Activated CD4-positive, alpha-beta T cell treated with anti-CD3 and anti-CD28 coated beads, Interleukin-2, amount 50 U/mL, for 1 hour (primary cell): ENCODE measurements around the gene KIRREL3.

Experiments
- DNase-seq: peaks from one replicate; pipeline ENCODE4 v3.0.0-alpha.2; 2020

The KIRREL3 gene

DNA sequence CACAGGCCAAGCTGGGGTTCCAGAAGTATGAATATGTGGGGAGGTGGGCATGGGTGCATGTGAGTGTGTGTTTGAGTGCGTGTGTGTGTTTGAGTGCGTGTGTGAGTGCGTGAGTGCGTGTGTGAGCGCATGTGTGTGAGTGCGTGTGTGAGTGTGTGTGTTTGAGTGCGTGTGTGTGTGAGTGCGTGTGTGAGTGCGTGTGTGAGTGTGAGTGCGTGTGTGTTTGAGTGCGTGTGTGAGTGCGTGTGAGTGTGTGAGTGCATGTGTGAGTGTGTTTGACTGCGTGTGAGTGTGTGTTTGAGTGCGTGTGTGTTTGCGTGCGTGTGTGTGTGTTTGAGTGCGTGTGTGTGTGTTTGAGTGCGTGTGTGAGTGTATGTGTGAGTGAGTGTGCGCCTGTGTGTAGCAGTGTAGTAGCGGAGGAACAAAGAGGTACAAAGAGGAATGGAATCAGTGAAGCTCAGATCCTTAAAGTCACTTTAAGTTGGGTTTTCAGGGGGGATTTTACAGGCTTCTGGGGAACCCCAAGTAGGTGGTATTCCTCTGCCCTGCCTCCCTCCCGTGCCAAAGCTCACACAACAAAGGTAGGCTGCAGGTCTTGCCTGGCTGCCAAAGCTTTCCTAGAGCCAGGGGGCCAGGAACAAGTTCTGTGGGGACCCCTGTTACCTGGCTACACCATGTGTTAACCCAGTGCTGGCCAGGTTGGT lies 137.1 kb downstream of the KIRREL3 start:
- DNase-seq = no peak

DNA sequence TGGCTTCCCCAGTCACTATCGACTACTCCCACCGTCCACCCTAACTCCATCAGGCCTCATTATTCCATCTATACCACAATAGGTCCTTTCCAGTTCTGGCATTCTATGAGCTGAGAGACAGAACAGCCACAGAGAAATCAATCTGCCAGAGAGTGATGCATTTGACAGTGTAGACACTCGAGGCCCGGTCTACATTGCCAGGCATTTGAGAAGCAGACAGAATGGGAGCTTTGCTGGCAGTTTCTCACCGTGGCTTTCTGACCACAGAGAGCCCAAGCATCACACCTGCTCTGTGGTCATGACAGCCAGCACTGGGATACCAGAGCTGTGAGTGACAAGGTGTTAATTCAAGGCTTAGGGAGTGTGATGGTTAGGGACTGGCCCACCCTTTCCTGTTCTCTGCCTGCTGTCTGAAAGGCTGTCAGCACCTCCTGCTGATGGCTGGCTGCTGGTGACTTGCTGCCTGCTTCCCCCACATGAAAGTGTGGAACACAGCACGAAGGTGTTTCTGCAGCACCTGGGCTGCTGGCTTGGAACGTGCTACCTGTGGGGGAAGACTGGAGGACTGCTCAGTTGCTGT lies 137.8 kb downstream of the KIRREL3 start:
- no peak for DNase-seq

DNA sequence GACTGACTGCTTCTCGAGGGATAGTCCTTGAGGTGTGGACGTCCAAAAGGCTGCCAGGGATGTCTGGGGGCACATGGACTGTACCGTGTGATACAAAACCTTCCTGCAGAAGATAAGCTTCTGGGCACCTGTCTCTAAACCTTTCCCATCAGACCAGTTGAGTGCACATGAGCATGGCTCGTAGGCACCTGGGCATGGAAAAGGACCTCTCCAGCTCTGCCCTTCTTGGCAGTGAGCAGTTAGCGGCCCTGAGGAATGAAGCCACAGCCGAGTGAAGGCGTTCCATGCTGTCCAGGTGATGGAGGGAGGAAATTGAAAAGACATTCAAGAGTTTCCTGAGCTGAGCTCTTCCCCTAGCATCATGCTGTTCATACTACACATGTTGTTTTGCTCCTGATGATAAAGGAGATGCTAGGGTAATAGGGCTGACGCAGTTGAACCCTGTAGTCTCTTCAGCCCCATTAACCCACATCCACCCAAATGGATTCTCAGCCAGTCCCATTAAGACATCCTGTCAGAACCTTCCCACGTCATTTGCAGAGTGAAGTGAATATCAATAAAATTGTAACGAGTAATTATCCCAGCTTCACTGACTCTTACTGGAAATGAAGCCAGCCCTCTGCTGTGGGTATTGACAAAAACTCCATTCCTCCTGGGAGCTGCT lies 138.6 kb downstream of the KIRREL3 start:
- DNase-seq = no peak

DNA sequence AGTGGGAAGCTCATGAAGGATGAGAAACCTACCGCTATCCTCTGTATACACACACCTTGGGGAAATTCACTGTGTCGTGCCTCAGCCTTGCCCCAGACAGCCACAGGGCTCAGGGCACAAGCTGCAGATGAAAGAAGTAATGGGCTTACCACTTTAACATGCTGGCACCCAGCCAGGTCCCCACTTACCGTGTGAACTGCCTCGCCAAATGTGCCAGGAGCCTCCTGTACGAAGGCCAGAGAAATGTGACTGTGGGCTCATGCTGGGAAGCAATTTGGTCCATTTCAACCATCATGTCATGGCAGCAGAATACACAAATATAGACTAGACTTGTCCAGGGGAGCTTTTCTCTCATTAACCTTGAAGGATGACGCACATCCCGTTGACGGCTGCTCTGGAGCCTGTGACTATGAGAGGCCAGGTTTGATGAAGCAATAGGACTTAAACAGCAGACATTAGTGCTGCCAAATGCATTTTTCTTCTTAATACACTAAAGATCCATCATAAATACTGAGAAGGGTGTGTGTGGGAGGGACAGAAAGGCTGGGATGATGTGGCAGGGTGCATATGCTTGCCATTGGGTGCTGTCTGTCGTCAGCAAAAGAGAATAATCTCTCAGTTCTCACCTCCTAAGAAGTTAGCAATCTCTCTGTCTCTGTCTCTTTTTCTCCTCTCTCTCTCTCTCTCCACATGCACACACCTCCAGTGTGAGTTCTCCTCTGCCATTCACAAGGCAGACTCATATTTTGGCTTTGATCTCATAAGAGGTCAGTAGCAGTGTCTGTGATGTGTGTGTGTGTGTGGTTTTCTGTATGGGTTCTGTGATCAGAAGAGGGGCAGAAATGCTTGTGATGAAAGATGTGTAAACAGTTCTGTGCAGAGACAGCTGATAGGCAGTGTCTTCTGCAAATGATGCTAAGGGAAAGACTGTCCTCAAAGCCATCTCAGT lies 142.4 kb downstream of the KIRREL3 start:
- no peak for DNase-seq

DNA sequence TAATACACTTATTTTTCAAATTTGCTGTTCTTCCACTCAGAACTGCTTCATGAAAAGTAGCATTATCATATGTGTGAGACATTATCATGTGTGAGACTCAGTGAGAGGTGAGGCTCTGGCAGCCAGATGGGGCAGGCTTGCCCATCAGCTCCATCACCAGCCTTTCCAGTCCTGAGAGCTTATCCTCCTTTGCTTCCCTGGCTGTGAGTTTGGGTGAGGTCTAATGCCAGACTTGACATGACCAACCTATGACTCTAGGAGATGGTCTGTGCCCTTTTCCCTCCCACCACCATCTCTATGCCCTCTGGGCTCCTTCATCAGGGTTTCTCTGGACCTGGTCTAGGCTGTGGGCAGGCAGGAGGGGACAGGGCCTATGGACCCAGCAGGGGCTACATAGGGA lies 145.0 kb downstream of the KIRREL3 start:
- no peak for DNase-seq

DNA sequence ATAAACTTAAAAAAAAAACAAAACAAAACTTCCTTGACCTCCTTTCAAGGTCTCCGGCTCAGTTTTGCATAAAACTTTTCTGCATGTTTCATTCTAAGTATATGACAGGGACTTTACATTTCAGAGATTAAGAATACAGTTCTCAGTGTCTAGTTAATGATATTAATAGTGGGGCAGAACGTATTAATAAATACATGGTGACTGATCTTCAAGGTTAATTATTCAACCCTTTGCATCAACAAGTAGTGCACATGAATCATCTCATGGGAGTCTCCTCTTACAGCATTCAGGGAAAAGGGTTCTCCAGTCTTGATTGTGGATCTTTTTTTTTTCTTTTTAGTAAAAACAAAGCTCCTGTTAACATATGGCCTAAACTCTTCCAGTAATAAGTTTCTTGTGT lies 146.8 kb downstream of the KIRREL3 start:
- no peak for DNase-seq

DNA sequence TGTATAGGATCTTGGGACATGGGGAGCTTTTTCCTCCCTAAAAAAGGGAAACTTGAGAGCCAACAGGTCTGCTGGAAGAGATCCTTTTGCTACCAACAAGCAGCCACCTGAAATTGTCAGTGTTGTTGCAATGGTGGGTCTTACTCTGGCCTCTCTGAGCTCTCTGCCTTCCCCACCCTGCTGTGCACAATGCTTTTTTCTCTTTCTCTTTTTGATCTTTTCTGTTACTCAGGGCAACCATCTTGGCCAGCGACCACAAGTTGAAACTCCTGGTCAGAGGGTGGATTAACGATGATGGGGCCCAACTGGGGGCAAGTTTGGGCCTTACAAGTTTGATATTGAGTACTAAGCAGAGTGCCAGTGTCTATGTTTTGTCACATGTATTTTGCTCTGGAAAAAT lies 155.8 kb downstream of the KIRREL3 start:
- no peak for DNase-seq

DNA sequence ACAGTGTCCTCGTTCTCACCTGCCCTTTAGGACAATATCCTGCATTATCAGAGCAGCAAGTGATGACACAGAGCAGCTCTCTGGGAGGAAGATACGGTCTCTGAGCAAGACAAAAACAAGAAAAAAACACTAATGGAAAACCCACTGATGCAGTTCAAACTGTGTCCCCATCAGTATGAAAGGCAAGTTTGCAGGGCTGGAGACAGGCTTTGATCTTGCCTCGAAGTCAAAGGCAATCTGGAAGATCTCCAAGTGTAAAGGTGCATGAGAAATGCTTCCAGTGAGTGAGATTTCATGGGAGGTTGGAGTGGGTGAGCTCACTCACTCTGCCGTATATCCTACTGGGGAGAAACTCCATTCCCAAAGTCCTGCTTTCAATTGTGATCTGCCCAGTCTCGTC lies 157.5 kb downstream of the KIRREL3 start:
- no peak for DNase-seq

DNA sequence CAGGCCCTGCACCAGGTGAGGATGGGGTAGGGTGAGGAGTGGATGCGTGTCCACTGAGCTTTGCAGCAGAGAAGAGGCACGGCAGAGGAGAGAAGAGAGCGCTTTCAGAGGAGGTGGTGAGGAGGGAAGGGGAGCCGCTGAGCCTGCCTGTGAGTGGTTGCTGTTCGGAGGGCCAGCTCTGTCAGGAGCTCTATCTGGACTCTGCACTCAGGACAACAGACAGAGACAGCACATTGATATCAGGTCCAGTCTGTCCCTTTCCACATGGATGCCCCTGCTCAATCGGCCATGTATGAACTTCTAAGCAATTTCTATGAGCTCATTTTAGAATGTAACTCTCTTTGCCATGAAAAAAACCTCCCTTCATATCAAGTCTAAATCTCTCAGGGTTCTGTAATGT lies 158.6 kb downstream of the KIRREL3 start:
- DNase-seq = no peak

DNA sequence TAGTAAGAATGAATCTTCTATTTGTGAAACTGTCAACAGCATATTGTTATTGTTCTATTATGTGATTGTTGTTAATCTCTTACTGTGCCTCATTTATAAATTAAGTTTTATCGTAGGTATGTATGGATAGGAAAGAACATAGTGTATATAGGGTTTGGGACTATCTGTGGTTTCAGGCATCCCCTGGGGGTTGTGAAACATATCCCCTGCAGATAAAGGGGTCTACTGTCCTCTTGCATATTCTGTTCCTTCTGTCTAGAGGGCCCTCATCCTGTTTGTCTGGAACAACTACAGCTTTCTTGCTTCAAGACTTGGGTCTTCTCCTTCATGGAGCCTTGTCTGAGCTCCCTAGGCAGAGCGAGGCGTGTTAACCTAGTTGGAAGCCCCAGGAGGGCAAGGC lies 159.6 kb downstream of the KIRREL3 start:
- no peak for DNase-seq

DNA sequence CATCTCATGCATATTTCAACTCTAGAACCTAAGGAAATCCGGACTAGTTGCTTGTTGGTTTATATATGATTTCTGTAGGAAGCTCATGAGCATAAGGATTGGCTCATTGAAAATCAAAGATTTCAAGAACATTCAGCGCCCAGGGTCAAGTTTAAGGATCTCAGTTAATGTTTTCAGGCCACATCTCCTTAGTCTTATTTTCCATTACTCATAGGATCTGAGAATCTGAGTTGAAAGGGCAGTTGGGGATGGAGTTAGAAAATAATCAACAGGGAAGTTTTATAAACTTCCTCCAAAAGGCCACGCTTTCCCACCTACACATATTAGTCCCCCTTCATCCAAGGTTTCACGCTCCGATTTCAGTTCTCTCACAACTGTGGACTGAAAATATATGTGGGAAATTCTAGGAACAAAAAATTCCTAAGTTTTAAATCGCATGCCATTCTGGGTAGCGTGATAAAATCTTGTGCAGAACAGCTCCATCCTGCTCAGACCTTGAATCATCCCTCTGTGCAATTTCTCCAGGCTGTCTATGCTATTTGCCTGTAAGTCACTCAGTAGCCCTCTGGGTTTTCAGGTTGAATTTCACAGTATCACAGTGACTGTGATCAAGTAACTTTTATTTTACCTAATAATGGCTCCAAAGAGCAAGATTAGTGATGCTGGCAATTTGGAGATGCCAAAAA lies 160.2 kb downstream of the KIRREL3 start:
- no peak for DNase-seq

DNA sequence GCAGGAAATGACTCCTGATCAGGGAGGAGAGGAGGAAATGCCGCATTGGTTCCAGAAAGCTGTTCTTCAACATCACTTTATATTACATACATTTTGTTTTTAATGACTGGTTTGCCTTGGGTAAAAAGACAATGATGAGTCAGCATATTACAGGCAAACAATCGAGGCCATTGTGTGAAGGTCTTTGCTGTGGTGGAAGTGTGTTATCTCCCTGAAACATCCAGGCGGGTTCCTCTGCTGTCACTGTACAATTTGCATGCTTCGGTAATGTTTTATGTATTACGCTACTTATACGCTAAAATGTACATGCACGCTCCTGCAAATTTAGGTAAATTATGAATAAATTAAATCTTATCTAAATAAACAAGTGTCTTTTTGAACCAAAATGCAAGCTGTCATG lies 161.1 kb downstream of the KIRREL3 start:
- no peak for DNase-seq

DNA sequence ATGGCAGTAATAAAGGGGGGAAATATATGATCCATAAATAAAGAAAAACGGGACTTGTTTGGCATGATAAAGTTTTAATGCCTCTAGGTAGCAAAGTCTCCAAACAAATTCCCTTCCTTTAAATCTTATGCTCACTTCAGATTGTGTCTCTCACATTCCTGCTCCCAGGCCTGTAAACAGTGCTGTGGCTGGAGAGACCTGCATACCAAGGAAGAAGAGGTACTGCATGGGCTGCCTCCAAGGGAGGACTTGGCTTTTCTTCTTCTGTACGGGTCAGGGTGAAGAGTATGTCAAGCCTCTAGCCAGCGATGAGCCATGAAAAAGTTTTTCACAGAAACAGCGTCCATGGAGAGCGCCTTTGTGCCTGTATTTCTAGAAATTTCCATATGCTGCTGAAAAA lies 161.8 kb downstream of the KIRREL3 start:
- DNase-seq = no peak

DNA sequence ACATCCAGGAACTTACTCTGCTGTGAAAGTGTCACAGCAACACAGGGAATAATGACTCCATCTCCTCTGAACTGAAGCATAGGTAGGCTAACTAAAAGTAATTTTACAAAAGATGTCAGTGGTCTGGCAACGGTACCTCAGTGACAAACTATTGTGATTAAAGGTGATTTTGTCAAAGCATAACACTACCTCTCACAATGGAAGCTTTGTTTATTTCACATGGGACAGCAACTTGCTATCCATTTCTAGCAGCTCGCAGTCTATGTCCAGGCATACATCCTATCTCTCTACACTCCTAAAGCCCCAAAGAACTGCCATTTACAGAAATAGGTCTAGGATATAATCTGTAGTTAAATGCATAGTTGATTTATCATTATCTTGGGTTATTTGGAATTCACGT lies 163.0 kb downstream of the KIRREL3 start:
- DNase-seq = no peak

DNA sequence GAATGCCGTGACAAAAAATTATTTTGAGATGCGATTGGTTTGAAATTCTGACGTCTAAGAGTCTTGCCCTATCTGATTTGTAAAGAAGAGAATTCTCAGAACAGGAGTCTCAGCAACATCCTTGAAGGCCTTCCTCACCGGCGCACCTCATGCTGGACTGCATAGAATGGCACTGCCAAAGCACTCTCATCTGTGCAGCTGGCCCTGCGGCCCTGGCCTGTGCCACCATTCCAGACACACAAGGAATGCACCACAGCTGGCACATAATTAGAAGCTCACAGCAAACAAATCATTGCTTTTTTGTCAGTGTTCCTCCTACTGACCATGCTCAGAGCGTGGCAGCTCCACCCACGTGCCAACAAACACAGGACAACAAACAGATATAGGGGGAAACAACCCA lies 166.0 kb downstream of the KIRREL3 start:
- no peak for DNase-seq

DNA sequence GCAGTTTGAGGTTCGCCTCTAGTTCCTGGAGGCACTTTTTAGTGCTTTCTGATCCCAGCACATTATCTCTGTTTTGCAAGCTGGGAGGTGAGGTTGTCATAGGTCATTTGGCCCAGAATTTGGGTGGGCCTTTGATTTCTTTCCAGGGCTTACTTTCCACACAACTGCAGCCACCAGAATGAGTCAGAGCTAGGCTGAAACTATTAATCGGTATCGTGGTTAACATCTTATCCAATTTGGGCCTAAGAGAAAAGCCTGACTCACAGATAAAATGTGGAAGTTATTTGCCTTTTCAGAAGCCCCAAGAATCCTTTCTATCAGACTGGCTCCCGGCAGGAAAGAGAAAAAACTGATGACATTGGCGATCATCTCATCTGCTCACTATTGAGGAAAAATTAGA lies 166.4 kb downstream of the KIRREL3 start:
- DNase-seq = no peak

DNA sequence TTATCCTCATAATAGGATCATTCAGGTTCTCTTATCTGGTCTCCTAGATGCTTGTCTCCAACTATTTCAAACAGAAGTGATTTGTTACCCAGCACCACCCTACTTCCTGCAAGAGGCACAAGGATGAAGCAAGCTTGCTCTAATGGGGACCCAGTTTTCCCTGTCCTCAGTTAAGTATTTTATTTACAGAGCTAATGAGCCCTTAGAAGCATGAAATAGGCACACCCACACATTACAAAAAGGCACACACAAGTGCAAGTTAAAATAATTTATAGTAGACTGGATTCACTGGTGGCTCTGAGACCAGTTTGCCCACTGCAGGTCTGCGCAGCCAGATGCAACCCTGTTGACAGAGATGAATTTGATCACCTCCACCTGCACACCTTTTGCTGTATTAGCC lies 167.5 kb downstream of the KIRREL3 start:
- no peak for DNase-seq

DNA sequence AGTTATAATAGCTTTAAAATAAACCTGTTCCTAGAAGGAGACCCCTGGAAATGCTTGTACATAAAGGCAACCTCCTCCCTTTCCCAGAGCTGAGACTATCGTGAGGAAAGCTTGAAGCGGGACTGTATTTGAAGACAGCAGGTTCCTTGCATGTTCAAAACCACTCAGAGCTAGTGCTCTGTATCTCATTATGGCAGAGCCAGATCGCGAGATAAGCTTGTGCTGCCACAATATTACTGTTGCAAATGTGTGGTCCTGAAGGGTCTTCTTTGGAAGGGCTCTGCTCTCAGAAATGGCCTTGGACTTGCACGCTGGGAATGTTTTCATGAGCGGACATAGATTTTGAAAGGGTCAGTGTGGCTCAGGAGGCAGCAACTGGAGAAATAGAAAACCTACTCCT lies 168.2 kb downstream of the KIRREL3 start:
- DNase-seq = no peak

DNA sequence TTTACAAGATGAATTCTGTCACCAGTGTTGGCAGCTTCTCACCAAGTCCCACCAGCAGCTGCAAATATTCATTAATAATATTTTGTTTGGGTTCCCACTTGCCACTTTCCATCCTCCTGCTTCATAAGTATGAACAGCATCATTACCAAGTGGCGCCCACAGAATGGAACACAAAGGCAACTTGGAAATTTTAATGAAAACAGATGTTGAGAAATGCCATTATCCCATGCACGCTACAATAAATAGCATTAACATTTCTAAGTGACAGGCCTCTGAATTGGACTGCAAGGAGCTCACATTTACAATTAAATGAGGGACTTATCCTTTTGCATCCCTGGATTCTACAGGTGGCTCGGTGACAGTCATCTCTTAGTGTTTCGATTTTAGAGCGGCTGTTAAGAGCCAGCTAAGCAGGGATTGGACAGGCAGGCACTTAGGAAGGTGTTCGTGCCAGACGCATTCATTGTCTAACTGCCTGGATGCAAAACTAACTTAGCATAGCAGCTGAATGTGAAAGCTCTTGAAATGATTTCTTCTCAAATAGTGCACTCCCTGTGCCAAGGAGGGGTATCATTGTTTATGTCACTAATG lies 170.3 kb downstream of the KIRREL3 start:
- DNase-seq = no peak

DNA sequence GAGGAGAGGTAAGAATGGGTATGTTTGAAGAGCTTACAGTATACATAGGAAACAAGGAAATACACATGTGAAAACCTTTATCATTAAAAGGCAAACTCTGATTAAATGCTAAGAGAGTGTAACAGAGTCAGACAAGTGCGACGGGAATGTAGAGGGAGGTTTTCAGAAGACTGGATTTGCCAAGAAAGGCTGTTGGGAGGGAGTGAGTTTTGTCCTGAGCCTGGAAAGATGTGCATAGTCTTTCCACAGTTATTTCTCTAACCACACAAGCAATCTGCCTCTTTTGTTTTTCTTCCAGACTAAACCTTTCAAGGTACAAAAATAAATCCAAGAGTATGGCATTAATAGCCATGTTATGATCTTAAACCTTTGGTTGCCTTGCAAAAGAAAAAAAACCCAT lies 170.9 kb downstream of the KIRREL3 start:
- DNase-seq = no peak

DNA sequence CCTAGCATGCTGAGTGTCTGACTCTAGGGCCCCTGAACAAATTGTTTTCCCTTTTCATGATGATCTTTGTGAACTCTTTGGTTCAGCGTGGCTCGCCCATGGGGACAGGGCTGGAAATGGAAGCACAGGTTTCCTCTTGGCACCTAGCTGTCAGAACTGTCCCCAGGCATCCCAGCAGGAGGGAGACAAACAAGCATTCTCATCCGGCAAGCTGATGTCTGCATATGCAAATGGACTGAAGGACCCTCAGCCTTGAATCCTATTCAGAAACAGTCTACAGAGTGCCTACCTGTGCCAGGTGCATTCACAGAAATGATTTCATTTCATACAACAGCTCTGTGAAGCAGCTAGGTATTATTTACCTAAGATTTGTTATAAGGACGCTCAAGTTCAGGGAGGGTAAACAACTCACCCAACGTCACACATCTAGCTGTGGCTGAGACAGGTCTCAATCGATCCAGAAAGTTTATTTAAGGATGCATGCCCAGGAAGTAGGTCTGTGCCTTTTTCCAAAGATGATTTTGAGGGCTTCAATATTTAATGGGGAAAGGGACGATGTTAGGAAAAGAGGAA lies 176.4 kb downstream of the KIRREL3 start:
- no peak for DNase-seq

DNA sequence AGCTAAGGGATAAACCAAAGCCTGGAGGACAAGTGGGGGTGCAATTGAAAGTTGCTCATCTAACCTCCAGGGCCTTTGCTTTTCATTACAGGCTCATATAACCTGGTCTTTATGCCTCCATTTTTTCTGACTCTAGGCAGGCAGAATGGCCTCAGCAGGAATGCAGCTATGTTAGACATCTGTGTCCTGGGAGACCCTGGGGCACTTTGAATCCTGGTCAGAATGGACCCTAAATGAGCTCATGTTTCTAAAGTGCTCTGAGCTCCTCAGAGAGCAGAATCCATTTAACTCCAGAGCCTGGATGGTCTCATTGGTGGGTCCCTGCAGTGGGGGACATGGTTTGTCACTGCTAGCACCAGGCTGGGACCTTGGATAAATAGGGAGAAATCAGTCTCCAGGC lies 177.3 kb downstream of the KIRREL3 start:
- DNase-seq = no peak
